KBM-7 (cell line): Measurements from ENCODE around the gene SLC17A7.
"Not testable (repeated sequence)": the region's sequence is repeated elsewhere in the genome, so short reads cannot be mapped to it uniquely, and the experiment has no call there.

Source experiments
- DNase-seq: peaks from one replicate; pipeline ENCODE4 v3.0.0-alpha.2; 2015
- in situ Hi-C: fragments of 300-500 bp; cut with MboI; formaldehyde crosslinking; loops from 2 replicates; pipeline ENCODE4 v1.14.3; 2020; ENCODE audit warnings: low sequenced_read_pairs, low pct_unique_long_range_greater_than_20kb, mixed read lengths

Gene SLC17A7

GRCh38 chr19:49472936-49473335 lies 31.6 kb upstream of the SLC17A7 start:
- no peak for DNase-seq
- in situ Hi-C loops: no loop called here

GRCh38 chr19:49470615-49470978 lies 29.3 kb upstream of the SLC17A7 start:
- DNase-seq: no peak
- in situ Hi-C loops: no loop called here

- in situ Hi-C loops: no loop called here
- peak; percentile 57 for DNase-seq
Observed at GRCh38 chr19:49469828-49470614, 28.7 kb upstream of the SLC17A7 start.

GRCh38 chr19:49468746-49469447 lies 27.6 kb upstream of the SLC17A7 start:
- in situ Hi-C loops: no loop called here
- peak; percentile 53 for DNase-seq

GRCh38 chr19:49468199-49468598 lies 26.9 kb upstream of the SLC17A7 start:
- in situ Hi-C loops: no loop called here
- no peak for DNase-seq

- DNase-seq: no peak
- in situ Hi-C loops: no loop called here
Observed at GRCh38 chr19:49465371-49465770, 24.0 kb upstream of the SLC17A7 start.

- in situ Hi-C loops: no loop called here
- no peak for DNase-seq
Observed at GRCh38 chr19:49463960-49464740, 22.8 kb upstream of the SLC17A7 start.

GRCh38 chr19:49462492-49462891 lies 21.2 kb upstream of the SLC17A7 start:
- no peak for DNase-seq
- in situ Hi-C loops: no loop called here

GRCh38 chr19:49461656-49462055 lies 20.3 kb upstream of the SLC17A7 start:
- DNase-seq: no peak
- in situ Hi-C loops: no loop called here

- in situ Hi-C loops, DNase-seq: not testable (repeated sequence)
Observed at GRCh38 chr19:49461130-49461529, 19.8 kb upstream of the SLC17A7 start.

GRCh38 chr19:49459388-49459787 lies 18.1 kb upstream of the SLC17A7 start:
- in situ Hi-C loops: no loop called here

GRCh38 chr19:49458567-49458903 lies 17.2 kb upstream of the SLC17A7 start:
- in situ Hi-C loops: no loop called here
- no peak for DNase-seq

More at GRCh38 chr19:49459388-49459787, 18.1 kb upstream of the SLC17A7 start:
- DNase-seq: no peak

- in situ Hi-C loops: no loop called here
- no peak for DNase-seq
Observed at GRCh38 chr19:49456326-49456725, 15.0 kb upstream of the SLC17A7 start.

GRCh38 chr19:49455773-49456172 lies 14.4 kb upstream of the SLC17A7 start:
- in situ Hi-C loops: no loop called here
- DNase-seq: no peak

- in situ Hi-C loops: no loop called here
- no peak for DNase-seq
Observed at GRCh38 chr19:49453757-49454240, 12.5 kb upstream of the SLC17A7 start.

GRCh38 chr19:49453013-49453756 lies 11.9 kb upstream of the SLC17A7 start, which contains the start of gene ALDH16A1:
ALDH16A1 (plus strand) TSS chr19:49453225; CDS start chr19:49453332, 107 bp downstream.
- peak; percentile 97 for DNase-seq
- in situ Hi-C loops: no loop called here

GRCh38 chr19:49451430-49452181 lies 10.3 kb upstream of the SLC17A7 start, which contains the start of gene PIH1D1:
PIH1D1 (minus strand) TSS chr19:49451814; CDS start chr19:49451574, 240 bp downstream.
- in situ Hi-C loops: no loop called here

GRCh38 chr19:49450405-49450804 lies 9.1 kb upstream of the SLC17A7 start:
- in situ Hi-C loops: no loop called here
- DNase-seq: no peak

More at GRCh38 chr19:49451430-49452181, 10.3 kb upstream of the SLC17A7 start, which contains the start of gene PIH1D1:
- DNase-seq: peak; percentile 99
